Neural cell (in vitro differentiated cells): ENCODE measurements around the gene RPL12. TPM values are rescaled to one million over a fixed set of nuclear protein-coding genes. Genes with fewer than 3 reads are reported as not detected.

Experiments
- H2AFZ ChIP-seq: fragments of 200-600, 300-800 bp; sonication (generic), shearing (Covaris generic); 2 replicates; pipeline ENCODE4 v1.6.0; 2014; ENCODE audit warnings: low read depth, mild to moderate bottlenecking, antibody characterized with exemption, low read length, moderate library complexity
- H3F3A ChIP-seq: fragments of 200-600 bp; shearing (Covaris generic); 2 replicates; pipeline ENCODE4 v1.6.1; 2016; ENCODE audit warnings: mild to moderate bottlenecking, moderate library complexity, mixed read lengths, antibody characterized with exemption, low read length; ENCODE audit not compliant: insufficient read depth, poor library complexity, severe bottlenecking
- H3K27ac ChIP-seq: fragments of 200-600, 300-800 bp; sonication (generic), shearing (Covaris generic); 2 replicates; pipeline ENCODE4 v1.5.1; 2014; ENCODE audit warnings: mild to moderate bottlenecking, low read length, moderate library complexity
- H3K27me3 ChIP-seq: fragments of 300-800, 200-600 bp; sonication (generic), shearing (Covaris generic); 2 replicates; pipeline ENCODE4 v1.6.0; 2014; ENCODE audit warnings: mild to moderate bottlenecking, low read depth, low read length, moderate library complexity; ENCODE audit not compliant: insufficient read depth
- H3K36me3 ChIP-seq: fragments of 300-800, 200-600 bp; sonication (generic), shearing (Covaris generic); 2 replicates; pipeline ENCODE4 v1.5.1; 2014; ENCODE audit warnings: mild to moderate bottlenecking, antibody characterized with exemption, low read length, moderate library complexity; ENCODE audit not compliant: insufficient read depth
- H3K4me2 ChIP-seq: fragments of 300-800, 200-600 bp; sonication (generic), shearing (Covaris generic); 2 replicates; pipeline ENCODE4 v1.6.0; 2014; ENCODE audit warnings: mild to moderate bottlenecking, low read length
- H3K4me3 ChIP-seq: fragments of 300-800, 200-600 bp; sonication (generic), shearing (Covaris generic); 2 replicates; pipeline ENCODE4 v1.5.1; 2014; ENCODE audit warnings: mild to moderate bottlenecking, low read length, moderate library complexity
- H3K79me2 ChIP-seq: fragments of 200-600 bp; shearing (Covaris generic); replicated peaks from 2 replicates; pipeline ENCODE4 v1.6.0; 2014; ENCODE audit warnings: mild to moderate bottlenecking, low read length, moderate library complexity; ENCODE audit not compliant: insufficient read depth
- H3K9ac ChIP-seq: fragments of 300-800, 200-600 bp; sonication (generic), shearing (Covaris generic); 2 replicates; pipeline ENCODE4 v1.6.1; 2016; ENCODE audit warnings: mild to moderate bottlenecking, low read length, mixed read lengths
- H3K9me2 ChIP-seq: fragments of 200-600 bp; shearing (Covaris generic); 2 replicates; pipeline ENCODE4 v1.6.1; 2016; ENCODE audit warnings: mild to moderate bottlenecking, low read length, mixed read lengths; ENCODE audit not compliant: insufficient read depth
- H3K9me3 ChIP-seq: fragments of 200-600, 300-800 bp; sonication (generic), shearing (Covaris generic); 2 replicates; pipeline ENCODE4 v1.6.1; 2016; ENCODE audit warnings: mild to moderate bottlenecking, mixed run types, low read length, moderate library complexity, mixed read lengths
- H4K20me1 ChIP-seq: fragments of 200-600 bp; shearing (Covaris generic); 2 replicates; pipeline ENCODE4 v1.6.1; 2016; ENCODE audit warnings: mild to moderate bottlenecking, mixed run types; ENCODE audit not compliant: insufficient read depth
- CTCF ChIP-seq: fragments of 450-650 bp; IDR thresholded peaks from 2 replicates; pipeline ENCODE4 v1.5.1; 2014; ENCODE audit warnings: antibody characterized with exemption, mild to moderate bottlenecking, moderate library complexity; ENCODE audit not compliant: poor library complexity, severe bottlenecking
- EP300 ChIP-seq: fragments of 450-650 bp; conservative IDR thresholded peaks from 2 replicates; pipeline ENCODE4 v1.6.1; 2014; ENCODE audit warnings: antibody characterized with exemption, mild to moderate bottlenecking, moderate library complexity; ENCODE audit not compliant: poor library complexity, severe bottlenecking
- EZH2 ChIP-seq: fragments of 200-600, 300-800 bp; shearing (Covaris generic), sonication (generic); IDR thresholded peaks from 2 replicates; pipeline ENCODE4 v1.6.1; 2014; ENCODE audit warnings: antibody characterized with exemption, low read length, borderline replicate concordance, mild to moderate bottlenecking; ENCODE audit not compliant: insufficient read depth, poor library complexity, severe bottlenecking
- MXI1 ChIP-seq: fragments of 450-650 bp; conservative IDR thresholded peaks from 2 replicates; pipeline ENCODE4 v1.6.1; 2014; ENCODE audit warnings: antibody characterized with exemption, mild to moderate bottlenecking; ENCODE audit not compliant: poor library complexity, severe bottlenecking
- POLR2AphosphoS5 ChIP-seq: IDR thresholded peaks from 2 replicates; pipeline ENCODE4 v1.6.1; 2012
- RAD21 ChIP-seq: fragments of 450-650 bp; conservative IDR thresholded peaks from 2 replicates; pipeline ENCODE4 v1.6.1; 2014; ENCODE audit warnings: antibody characterized with exemption, mild to moderate bottlenecking, moderate library complexity
- SMC3 ChIP-seq: fragments of 450-650 bp; conservative IDR thresholded peaks from 2 replicates; pipeline ENCODE4 v1.6.1; 2014; ENCODE audit warnings: antibody characterized with exemption, mild to moderate bottlenecking, moderate library complexity; ENCODE audit not compliant: poor library complexity
- TAF1 ChIP-seq: IDR thresholded peaks from 2 replicates; pipeline ENCODE4 v1.6.1; 2012; ENCODE audit warnings: low read depth
- polyA plus RNA-seq: library from polyadenylated mRNA; depleted of rRNA; stranded (reverse); fragments of >200 nt; gene quantifications from 2 replicates; pipeline ENCODE4 v1.2.3, GENCODE V29; 2014
- TF ChIP-seq, protein P1 (sequence below): IDR thresholded peaks from 2 replicates; pipeline ENCODE4 v1.6.1; 2012; ENCODE audit warnings: borderline replicate concordance

Gene RPL12
- polyA plus RNA-seq, 1 donor from 2014 or later, result 862 TPM

- Histone ChIP-seq H3K27me3 (no peaks in the 10 kb centered on the region), H3F3A (no peaks in the 10 kb centered on the region), H3K4me3 (peak overlapping the region; percentile 70), H3K9me2 (no peaks in the 10 kb centered on the region), H3K36me3 (no peaks in the 10 kb centered on the region), H2AFZ (peak overlapping the region; percentile 67), H3K9ac (peak overlapping the region; percentile 83), H3K79me2 (peaks cover 15% of the 10 kb centered on the region), H3K4me2 (peak overlapping the region; percentile 76), H4K20me1 (no peaks in the 10 kb centered on the region), H3K9me3 (no peaks in the 10 kb centered on the region), H3K27ac (peak overlapping the region; percentile 94)
- TF ChIP-seq RAD21 (no peak), CTCF (peak; percentile 26), EP300 (no peak), SMC3 (peak; percentile 30)
- TF ChIP-seq, protein P1, sequence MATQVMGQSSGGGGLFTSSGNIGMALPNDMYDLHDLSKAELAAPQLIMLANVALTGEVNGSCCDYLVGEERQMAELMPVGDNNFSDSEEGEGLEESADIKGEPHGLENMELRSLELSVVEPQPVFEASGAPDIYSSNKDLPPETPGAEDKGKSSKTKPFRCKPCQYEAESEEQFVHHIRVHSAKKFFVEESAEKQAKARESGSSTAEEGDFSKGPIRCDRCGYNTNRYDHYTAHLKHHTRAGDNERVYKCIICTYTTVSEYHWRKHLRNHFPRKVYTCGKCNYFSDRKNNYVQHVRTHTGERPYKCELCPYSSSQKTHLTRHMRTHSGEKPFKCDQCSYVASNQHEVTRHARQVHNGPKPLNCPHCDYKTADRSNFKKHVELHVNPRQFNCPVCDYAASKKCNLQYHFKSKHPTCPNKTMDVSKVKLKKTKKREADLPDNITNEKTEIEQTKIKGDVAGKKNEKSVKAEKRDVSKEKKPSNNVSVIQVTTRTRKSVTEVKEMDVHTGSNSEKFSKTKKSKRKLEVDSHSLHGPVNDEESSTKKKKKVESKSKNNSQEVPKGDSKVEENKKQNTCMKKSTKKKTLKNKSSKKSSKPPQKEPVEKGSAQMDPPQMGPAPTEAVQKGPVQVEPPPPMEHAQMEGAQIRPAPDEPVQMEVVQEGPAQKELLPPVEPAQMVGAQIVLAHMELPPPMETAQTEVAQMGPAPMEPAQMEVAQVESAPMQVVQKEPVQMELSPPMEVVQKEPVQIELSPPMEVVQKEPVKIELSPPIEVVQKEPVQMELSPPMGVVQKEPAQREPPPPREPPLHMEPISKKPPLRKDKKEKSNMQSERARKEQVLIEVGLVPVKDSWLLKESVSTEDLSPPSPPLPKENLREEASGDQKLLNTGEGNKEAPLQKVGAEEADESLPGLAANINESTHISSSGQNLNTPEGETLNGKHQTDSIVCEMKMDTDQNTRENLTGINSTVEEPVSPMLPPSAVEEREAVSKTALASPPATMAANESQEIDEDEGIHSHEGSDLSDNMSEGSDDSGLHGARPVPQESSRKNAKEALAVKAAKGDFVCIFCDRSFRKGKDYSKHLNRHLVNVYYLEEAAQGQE, result no peak
These were observed 26.6 kb downstream of the RPL12 start for GRCh38 chr9:127424676-127424999.

DNA sequence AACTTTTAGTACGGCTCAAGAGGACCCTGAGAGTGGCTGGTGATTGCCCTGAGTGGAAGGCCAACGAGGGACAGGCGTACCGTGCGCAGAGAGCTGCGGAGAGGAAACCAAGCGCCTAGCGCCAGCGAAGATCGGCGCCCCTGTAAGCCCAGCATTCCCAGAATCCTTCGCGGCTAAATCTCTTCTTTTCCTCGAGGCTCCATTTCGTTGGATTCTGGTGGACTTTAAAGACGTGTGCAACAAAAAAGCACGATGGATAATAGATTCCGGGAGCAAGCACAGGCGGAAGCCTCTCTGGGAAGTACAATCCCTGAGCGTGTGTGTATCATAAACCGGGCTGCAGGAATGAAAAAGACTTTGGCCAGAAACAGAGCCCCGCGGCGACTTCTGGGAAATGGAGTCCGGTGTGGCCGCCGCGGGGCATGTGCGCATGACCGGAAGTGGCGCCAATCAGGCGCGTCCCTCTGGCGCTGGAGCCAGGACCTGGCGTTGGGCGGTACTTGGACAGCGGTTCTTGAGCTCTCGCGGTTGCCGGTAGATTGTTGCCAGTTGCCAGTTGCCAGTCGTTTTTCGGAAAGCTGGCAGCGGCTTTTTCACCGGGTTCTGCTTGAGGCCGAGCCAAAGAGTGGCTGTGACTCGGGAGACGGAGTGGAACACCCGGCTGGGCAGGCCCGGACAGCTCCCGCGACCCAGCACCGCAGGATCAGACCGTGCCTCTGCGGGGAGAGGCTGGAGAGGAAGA is 27.1 kb downstream of the RPL12 start, which contains the start of gene ZNF79:
Gene ZNF79 (plus strand): TSS at position 449 of the 742 bp plus-strand sequence. CDS start 406 bp downstream, outside the sequence.
- Histone ChIP-seq H3K36me3 (no peaks in the 10 kb centered on the region), H4K20me1 (no peaks in the 10 kb centered on the region), H3K79me2 (peaks cover 15% of the 10 kb centered on the region), H3K4me2 (peak within 1 kb of the TSS; percentile 76), H3K9me3 (no peaks in the 10 kb centered on the region), H3K27me3 (no peaks in the 10 kb centered on the region), H3K4me3 (peak within 1 kb of the TSS; percentile 70), H3F3A (no peaks in the 10 kb centered on the region), H3K27ac (peak within 1 kb of the TSS; percentile 94), H3K9me2 (no peaks in the 10 kb centered on the region), H2AFZ (peak within 1 kb of the TSS; percentile 67), H3K9ac (peak within 1 kb of the TSS; percentile 83)
- peak; percentile 53 for TF ChIP-seq RAD21
- TF ChIP-seq TAF1, result peak; percentile 36
- TF ChIP-seq POLR2AphosphoS5, result peak; percentile 81
- TF ChIP-seq SMC3, result peak; percentile 54
- TF ChIP-seq EP300, result no peak
- TF ChIP-seq MXI1, result peak; percentile 87
- TF ChIP-seq EZH2, result no peak
